Measurements from ENCODE around the gene XPC. TPM values are rescaled to one million over a fixed set of nuclear protein-coding genes. Genes with fewer than 3 reads are reported as not detected.

XPC gene
- total RNA-seq, 1 experiment from 2014 or later: 34.9 TPM

GRCh38 chr3:14145670-14146380 is 32.6 kb downstream of the XPC start (continued):
- TF ChIP-seq ZNF532 (CRISPR knock-in tag; IDR thresholded peaks at IDR 0.05; ENCODE audit: borderline replicate concordance) (no peak), NFATC4 (CRISPR knock-in tag; IDR thresholded peaks at IDR 0.05) (no peak)

DNA sequence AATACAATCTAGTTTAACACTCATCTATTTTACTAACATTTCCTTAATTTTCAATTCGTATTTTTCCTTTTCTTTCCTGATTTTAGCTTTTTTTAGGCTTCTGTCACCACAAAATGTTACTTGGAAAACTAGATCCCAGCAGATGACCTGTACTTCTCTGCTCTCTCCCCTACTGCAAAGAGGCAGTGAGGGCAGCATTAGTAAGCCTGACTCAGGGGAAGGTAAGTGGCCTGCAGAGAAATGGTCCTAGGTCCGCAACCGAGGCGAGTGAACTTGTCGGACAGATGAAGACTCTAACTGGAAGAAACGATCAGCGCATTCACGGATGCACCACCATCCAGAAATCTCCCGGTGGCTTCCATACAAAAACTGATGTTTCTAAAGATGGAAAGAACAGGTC is 33.2 kb downstream of the XPC start:
- ChIA-PET POLR2A (interaction anchor here (1.2 kb wide), 1 partner anchor 20 kb away, joined by 3 read pairs; the partner anchor contains the start of genes CHCHD4 and TMEM43), CTCF (interaction anchor here (0.5 to 3.5 kb wide), 5 partner anchors 10 to 257 kb away, joined by 3 to 24 read pairs (median 4); partner anchors contain the start of genes CHCHD4, SLC6A6 and TMEM43)
- no peak for ATAC-seq
- no peak for DNase-seq (ENCODE audit: low spot score)
- Mint-ChIP-seq H3K27ac (peak overlapping the region; percentile 89), H3K4me1 (peaks cover 31% of the 10 kb centered on the region), H3K9me3 (no peaks in the 10 kb centered on the region), H3K36me3 (peaks cover 19% of the 10 kb centered on the region), H3K4me3 (no peak overlapping the region), H3K27me3 (ENCODE audit: low read depth) (no peaks in the 10 kb centered on the region)
- TF ChIP-seq NFATC4 (CRISPR knock-in tag; IDR thresholded peaks at IDR 0.05): no peak
- no peak for TF ChIP-seq ZNF138 (CRISPR knock-in tag; conservative IDR thresholded peaks at IDR 0.05)
- no peak for TF ChIP-seq MXD4 (CRISPR knock-in tag; IDR thresholded peaks at IDR 0.05; ENCODE audit: borderline replicate concordance)

- CTCF ChIA-PET: interaction anchor here (0.5 to 3.5 kb wide), 6 partner anchors 11 to 258 kb away, joined by 3 to 24 read pairs (median 4); partner anchors contain the start of genes CHCHD4, SLC6A6 and TMEM43
- Mint-ChIP-seq H3K4me1 (peaks cover 31% of the 10 kb centered on the region), H3K27me3 (ENCODE audit: low read depth) (no peaks in the 10 kb centered on the region), H3K36me3 (peaks cover 20% of the 10 kb centered on the region), H3K9me3 (no peaks in the 10 kb centered on the region), H3K27ac (peak overlapping the region; percentile 88), H3K4me3 (no peak overlapping the region)
- POLR2A ChIA-PET: interaction anchor here (1.1 kb wide), 1 partner anchor 19 kb away, joined by 3 read pairs; no protein-coding TSS in a partner anchor
- DNase-seq (ENCODE audit: low spot score) (no peak), ATAC-seq (peak; percentile 10; the same call in 1 of the 2 replicates)
- TF ChIP-seq AFF4 (CRISPR knock-in tag; IDR thresholded peaks at IDR 0.05; ENCODE audit: borderline replicate concordance): no peak
- TF ChIP-seq, protein P1, sequence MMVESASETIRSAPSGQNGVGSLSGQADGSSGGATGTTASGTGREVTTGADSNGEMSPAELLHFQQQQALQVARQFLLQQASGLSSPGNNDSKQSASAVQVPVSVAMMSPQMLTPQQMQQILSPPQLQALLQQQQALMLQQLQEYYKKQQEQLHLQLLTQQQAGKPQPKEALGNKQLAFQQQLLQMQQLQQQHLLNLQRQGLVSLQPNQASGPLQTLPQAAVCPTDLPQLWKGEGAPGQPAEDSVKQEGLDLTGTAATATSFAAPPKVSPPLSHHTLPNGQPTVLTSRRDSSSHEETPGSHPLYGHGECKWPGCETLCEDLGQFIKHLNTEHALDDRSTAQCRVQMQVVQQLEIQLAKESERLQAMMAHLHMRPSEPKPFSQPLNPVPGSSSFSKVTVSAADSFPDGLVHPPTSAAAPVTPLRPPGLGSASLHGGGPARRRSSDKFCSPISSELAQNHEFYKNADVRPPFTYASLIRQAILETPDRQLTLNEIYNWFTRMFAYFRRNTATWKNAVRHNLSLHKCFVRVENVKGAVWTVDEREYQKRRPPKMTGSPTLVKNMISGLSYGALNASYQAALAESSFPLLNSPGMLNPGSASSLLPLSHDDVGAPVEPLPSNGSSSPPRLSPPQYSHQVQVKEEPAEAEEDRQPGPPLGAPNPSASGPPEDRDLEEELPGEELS (CRISPR knock-in tag; IDR thresholded peaks at IDR 0.05): no peak
- no peak for TF ChIP-seq NR3C1 (CRISPR knock-in tag; conservative IDR thresholded peaks at IDR 0.05; ENCODE audit: low read depth)
- no peak for TF ChIP-seq NR1H2 (CRISPR knock-in tag; IDR thresholded peaks at IDR 0.05)
- no peak for TF ChIP-seq TEAD4 (CRISPR knock-in tag; IDR thresholded peaks at IDR 0.05)
Measured at GRCh38 chr3:14144423-14145075, 33.9 kb downstream of the XPC start.

Measured in WTC11 (cell line).